ENCODE data around the gene TXNIP.

TXNIP gene

DNA sequence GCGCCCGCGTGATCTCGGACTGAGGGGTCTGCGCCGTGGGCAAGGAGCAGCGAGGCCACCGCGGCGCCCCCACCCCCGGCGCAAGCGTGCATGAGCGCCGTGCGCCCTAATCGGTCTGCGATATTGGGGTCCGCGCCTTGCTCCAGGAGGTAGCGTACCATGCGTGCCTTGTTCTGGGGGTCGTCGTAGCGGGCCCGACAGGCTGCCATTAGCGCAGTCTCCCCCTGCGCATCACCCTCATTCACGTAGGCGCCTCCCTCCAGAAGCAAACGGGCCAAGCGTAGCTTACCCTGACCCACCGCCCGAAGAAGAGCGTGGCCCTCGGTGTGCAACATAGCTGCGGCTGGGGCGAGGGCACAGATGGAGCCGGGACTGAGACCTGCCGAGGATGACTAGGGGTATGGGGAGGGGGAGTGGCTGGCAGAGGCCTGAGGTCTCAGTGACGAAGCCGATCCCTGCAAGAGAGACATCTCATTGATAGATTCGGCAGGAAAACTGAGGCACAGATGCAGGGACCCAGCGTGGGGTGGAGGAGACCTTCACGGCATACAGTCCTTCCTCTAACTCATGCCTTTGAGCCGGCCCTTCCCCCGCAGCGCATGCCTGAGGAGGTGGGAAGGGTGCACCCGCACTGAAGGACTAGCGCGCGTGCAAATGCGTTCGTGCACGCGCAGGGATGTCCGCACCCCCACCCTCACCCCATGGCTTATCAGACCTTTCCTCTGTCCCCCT lies 34.8 kb downstream of the TXNIP start:
- DNase-seq: no peak

DNA sequence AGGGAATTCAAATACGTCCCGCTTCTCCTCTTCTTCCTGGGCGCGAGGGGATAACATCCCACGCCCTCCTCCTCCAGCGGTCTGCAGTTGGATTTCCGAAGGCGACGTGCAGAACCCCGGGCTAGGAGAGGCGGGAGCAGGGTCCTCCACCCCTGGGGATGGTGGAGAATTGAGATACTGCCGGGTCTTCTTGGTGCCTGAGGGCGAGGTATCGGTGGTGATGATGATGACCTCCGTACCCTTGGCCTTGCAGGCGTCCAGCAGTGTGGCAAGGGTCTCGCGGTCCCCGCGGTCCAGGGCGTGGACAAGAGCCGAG lies 35.3 kb downstream of the TXNIP start:
- DNase-seq: no peak

DNA sequence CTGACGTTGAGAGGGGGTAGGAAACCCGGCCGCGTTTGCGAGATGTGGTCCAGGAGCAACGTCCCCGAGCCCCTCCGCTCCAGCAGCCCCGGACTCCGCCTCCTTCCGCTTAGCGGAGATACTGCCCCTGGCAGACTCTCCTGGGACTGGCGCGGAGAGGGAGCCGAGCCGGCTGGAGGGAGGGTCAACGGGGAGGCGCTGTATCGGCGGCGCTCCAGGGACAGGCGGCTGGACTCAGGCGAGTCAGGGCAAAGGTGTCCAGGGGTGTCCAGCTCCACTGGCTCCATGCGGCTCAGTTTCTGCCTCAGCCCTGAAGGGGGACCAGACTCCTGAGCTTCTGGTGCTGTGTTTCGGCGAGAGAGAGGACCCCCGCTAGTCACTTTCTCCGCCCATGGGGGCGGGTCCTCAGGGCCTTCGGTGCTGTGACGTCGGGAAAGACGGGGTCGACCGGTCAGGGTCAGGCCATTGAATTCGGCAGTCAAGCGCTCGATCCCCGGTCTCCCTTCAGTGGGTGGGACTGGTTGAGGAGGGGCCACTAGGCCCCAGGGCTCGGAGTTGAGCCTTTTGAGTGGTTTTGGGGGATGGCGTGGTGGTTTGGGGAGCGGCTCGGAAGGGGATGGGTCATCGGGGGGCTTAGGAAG lies 35.8 kb downstream of the TXNIP start:
- no peak for DNase-seq

DNA sequence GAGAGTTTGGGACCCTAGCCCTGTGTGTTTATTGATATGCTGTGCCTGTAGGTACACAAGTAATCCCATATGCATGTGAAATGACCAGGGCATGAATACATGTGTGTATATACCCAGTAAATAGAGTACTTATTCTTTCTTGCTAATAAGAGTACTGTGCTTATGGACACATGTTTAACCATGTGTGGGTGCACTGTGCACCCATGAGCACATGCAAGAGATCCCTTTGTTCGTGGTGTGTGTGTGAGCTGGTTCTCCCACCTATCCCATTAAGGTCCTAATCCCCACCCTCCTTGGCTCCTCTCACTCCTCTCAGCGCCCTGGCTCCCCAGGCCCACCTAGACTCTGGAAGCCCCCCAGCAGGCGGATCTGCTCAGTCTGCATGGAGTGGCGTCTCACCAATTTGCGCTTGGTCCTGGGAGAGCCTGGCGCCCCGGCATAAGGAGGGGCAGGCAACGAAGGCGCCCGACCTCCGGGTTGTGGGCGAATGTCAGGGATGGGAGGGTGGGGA lies 36.4 kb downstream of the TXNIP start:
- DNase-seq: no peak

DNA sequence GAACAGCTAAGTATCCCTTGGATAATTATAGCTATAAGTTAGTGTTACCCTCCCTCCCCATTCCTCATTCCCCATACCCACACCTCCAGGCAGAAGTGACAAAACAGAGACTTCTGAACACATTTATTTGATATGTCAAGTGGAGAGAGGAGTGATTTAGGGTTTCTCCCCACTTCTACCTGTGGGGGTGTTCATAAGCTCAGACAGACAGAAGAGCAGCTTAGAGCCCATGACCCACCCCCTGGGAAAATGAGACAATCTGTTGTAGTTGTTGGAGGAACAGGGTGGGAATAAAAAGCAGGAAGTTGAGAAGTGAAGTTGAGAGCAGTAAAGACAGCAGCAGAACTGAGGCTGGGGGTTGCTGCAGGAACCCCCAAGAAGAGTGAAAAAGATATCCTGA lies 37.0 kb downstream of the TXNIP start:
- no peak for DNase-seq

DNA sequence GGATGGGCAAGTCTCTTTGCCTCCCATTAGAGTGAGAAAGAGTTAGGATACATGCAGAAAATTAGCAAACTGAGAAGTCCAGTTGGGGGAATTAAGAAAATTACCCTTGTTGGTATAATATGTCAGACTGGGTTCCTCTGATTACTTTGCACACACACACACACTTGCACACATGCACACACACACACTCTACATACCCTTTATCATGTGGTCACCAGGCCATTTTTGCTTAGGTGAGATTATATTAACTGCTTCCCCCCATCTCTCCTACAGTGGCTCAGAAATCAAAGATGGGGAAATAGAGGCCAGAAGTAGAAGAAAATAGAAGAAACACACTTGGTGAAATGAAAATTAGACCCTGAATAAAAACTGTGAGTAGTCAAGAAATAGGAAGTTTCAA lies 37.6 kb downstream of the TXNIP start:
- no peak for DNase-seq

DNA sequence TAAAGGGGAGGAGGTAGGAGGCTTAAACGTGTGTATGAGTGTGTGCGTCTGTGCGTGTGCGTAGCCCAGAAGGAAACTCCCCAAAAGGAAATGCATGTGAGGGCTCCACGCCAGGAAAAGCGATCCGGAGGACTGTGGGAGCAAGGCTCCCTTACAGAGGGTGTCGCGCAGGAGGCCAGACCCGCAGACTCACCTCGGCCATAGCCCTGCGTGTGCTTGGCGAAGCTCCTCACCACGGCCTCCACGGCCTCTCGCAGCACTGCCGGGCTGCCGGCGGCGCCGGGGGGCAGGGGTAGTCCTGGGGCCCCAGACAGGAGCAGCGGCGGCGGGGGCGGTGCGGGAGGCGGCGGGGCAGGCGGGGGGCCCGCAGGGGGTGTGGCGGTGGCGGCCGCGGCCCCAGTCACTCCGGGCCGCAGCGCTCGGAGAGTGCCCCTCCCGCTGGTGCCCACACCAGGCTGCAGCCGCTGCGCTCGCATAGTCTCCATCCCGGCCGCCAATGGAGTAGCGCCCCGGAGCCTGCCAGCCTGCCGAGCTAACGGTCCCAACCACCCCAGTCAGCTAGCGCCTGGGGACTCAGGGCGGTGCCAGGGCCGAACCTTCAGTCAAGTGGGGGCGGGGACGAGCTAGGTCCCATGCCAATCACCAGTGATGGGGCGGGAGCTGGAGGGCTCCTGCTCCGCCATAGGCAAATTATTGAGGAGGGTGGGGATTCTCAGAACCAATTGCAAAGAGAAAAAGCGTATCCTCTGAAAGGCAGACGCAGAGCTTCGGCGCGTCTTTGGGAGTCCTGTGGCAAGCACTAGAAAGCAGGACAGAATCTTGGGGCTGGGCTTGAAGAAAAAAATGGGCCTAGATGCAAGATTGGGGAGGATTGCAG lies 38.7 kb downstream of the TXNIP start, which contains the start of gene LIX1L:
LIX1L (minus strand) TSS at position 575 of the 877 bp plus-strand sequence; CDS start at position 485, 90 bp downstream.
- DNase-seq: peak; percentile 93

DNA sequence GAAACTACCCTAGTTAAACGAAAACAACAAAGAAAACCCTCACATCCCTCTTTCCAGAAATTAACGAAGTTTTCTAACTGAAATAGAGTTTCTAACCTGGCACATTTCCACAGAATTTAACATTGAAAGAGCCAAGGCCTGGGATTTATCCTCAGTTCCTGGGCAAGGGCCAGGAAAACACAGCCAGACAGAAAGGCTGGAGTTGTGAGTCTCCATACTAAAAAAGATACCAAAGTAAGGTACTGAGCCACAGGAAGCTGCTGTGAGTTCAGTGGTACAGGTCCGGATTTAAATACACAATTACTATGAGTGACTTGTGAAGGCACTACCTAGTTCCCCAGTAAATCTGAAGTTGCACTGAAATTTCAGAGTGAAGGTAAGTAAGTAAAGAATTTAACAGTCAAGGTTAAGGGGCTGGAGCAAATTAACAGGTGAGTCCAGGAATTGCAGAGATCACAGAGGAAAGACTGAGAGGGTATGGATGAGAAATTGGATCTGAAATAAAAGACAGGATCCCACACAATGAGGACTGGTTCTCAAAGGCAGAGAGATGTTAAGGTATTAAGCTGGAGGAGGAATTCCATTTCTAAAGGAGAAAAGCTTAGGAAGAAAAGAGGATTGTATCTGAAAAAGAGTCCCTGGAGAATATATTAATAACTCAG lies 39.5 kb downstream of the TXNIP start:
- DNase-seq: no peak

DNA sequence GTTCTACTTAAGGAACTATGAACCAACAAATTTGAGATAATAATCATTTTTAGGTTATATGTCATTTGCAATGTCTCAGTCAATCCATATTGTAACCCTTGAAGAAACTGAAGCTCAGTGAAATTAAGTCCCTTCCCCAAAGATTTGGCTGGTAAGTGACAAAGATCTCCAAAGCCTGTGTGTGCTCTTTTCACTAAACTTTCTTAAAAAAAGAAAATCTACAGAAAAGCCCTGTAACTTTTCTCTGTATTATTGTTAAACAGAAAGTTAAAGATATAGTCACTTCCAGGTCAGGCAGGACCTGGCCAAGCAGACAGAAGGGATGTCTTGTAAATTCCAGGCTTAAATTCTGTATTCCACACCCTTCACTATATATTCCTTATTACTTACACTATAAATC lies 40.0 kb downstream of the TXNIP start:
- no peak for DNase-seq

DNA sequence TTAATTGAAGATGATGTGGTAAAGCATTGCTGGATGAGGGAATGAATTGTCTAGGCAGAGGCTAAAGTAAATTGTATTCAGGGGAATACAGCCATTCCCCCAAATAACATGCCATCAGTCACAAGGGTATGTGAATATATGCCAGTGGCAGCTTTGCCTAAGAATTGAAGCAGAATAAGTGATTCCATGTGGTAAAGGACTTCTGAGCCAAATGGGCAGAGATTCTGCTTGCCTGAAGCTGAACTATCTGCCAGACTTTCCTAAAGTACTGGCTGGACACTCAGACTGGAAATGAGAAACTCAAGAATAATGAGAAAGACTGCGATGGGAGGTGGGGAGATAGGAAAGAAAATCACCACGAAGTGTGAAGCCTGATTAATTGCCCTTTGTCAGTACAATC lies 40.9 kb downstream of the TXNIP start:
- DNase-seq: no peak

DNA sequence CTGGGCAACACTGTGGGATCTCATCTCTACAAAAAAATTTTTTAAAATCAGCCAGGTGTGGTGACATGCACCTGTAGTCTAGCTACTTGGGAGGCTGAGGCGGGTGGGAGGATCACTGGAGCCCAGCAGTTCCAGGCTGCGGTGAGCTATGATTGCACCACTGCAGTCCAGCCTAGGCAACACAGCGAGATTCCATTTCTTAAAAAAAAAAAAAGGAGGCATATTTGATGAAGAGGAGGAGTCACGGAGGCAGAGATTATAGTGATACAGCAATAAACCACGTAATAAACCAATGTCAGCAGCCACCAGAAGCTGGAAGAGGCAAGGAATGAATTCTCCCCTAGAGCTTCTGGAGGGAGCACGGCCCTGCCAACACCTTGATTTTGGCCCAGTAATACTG lies 42.5 kb downstream of the TXNIP start:
- no peak for DNase-seq

DNA sequence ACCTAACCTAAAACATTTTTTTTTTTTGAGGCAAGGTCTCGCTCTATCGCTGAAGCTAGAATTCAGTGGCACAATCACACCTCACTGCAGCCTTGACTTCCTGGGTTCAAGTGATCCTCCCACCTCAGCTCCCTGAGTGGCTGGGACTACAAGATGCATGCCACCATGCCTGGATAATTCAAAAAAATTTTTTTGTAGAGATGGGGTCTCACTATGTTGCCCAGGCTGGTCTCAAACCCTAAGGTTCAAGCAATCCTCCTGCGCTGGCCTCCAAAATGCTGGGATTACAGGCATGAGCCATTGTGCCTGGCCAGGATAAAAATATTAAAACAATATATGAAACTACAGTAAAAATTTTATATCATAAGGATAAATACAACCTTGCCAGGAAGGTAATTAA lies 43.5 kb downstream of the TXNIP start:
- DNase-seq: no peak

DNA sequence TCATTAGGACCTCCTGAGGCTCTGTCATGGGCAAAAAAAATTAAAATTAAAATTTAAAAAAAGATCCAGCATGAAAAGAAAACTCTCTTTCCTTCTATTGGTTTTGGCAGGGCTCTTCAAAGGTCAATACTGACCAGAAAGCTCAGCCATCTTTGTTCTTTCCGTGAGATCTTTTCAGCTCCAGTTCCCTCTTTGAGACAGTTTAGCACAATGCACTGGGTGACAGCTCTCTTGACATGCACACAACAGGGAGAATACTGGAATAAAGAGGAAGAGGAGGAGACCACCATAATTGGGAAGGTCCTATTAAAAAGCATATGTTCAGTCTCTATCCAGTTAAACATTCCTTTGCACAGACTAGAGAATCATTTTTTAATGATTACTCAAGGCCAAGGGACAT lies 44.9 kb downstream of the TXNIP start:
- DNase-seq: no peak

DNA sequence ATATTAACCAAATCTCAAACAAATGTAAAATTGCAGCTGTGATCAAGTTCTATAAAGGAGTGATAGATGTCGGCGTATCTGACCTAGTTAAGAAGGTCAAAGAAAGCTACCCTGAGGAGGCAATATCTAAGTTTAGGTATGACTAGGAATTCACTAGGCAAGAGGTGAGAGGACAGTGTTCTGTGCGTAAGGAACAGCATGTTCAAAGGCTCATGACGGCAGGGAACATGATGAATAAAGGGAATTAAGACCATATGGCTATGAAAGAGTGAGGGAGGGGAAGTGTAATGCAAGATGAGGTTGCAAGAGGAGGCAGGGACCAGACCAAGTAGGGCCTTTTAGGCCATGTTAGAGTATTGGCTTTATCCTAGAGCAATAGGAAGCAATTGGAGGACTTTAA lies 47.2 kb downstream of the TXNIP start:
- no peak for DNase-seq

DNA sequence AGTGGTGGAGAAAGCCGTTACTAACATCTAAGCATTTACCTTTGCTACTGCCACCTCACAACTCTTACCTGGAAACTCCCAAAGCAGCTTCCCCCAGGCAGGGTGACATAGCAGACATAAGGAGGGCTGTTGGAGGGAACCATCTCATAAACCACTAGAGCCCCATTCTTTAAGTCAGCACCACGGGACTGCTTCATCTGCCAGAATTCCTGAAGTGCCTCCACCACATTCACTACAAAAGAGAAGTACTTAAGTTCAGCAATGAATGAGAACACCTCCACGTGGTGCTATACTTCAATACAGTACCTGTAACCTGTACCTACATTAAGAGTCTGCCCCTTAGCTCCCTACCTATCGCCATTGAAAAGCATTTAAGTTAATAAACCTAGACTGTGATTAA lies 48.8 kb downstream of the TXNIP start:
- DNase-seq: no peak

DNA sequence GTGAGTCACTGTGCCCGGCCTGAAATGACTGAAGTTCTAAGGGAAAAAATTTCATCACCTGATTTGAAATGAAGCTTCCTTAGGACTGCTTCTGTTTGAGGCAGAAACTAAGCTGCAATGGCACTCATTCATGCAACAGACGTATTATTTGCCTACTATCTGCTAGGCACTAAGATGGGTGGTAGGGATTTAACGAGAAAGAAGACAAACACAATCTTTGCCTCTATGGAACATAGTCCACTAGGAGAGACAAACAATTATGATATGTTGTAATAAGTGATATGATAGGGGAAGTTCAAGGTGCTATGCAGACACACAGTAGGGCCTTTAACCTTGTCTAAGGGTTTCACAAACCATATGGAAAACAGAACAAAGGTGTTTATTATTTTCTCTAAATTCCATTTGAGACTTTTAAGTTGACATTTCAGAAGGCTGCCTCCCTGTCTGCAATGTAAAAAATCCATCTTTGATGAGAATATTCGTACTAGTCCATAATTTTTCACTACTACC lies 49.8 kb downstream of the TXNIP start:
- no peak for DNase-seq

DNA sequence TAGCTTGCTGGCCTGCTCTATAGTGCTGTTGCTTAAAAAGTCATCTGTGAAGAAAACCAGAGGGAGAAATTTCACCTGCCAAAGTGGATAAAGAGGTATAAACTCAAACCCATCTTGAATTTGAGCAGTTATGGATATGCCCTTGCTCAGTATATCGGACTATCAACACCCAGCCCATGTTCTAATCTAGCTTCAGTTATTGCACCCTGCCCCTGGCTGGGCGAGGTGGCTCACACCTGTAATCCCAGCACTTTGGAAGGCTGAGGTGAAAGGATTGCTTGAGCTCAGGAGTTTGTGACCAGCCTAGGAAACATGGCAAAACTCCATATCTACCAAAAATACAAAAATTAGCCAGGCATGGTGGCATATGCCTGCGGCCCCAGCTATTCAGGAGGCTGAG lies 51.8 kb downstream of the TXNIP start:
- DNase-seq: no peak

DNA sequence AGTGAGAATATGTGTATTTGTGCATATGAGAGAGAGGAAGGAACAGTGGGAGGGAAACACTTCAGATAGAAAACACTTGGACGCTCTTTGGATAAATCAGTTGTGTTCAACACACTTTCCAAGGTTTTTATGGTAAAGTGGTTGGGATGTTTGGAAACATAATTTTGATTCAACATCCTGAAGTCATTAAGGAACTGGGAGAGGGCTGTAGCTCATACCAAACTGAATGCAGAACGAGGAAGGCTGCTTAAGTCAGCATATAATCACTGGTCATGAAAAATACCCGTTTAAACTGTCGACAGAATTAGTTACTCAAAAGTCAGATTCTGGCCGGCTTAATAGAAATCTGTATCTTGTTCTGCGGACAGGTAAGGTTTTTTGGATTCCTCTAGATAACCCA lies 53.5 kb downstream of the TXNIP start:
- no peak for DNase-seq
